Adipocyte (in vitro differentiated cells): Measurements from ENCODE around the gene TOR1AIP2.

Experiments used
- DNase-seq: peaks from one replicate; pipeline ENCODE4 v3.0.0-alpha.2; 2015; ENCODE audit warnings: low read depth
- H3K27me3 ChIP-seq: replicated peaks from 2 replicates; pipeline ENCODE4 v1.7.0; 2013; ENCODE audit warnings: mild to moderate bottlenecking, low read length, moderate library complexity; ENCODE audit not compliant: control insufficient read depth, insufficient read depth
- H3K36me3 ChIP-seq: 2 replicates; pipeline ENCODE4 v1.7.0; 2013; ENCODE audit warnings: low read length, mild to moderate bottlenecking, moderate library complexity; ENCODE audit not compliant: control insufficient read depth, insufficient read depth, severe bottlenecking
- H3K4me1 ChIP-seq: 2 replicates; pipeline ENCODE4 v1.7.0; 2013; ENCODE audit warnings: mild to moderate bottlenecking, low read length, moderate library complexity; ENCODE audit not compliant: control insufficient read depth, insufficient read depth
- H3K4me3 ChIP-seq: 2 replicates; pipeline ENCODE4 v1.7.0; 2013; ENCODE audit warnings: mild to moderate bottlenecking, low read length, moderate library complexity
- H3K9ac ChIP-seq: 2 replicates; pipeline ENCODE4 v1.7.0; 2013; ENCODE audit warnings: mild to moderate bottlenecking, low read length, moderate library complexity
- H3K9me3 ChIP-seq: 2 replicates; pipeline ENCODE4 v1.7.0; 2013; ENCODE audit warnings: mild to moderate bottlenecking, low read length, moderate library complexity; ENCODE audit not compliant: control insufficient read depth

TOR1AIP2 gene

GRCh38 chr1:179823693-179824092 lies 53.9 kb downstream of the TOR1AIP2 start:
- H3K36me3 ChIP-seq: no peaks in the 10 kb centered on the region
- H3K4me1 ChIP-seq: peaks cover 2% of the 10 kb centered on the region
- DNase-seq: no peak
- no peaks in the 10 kb centered on the region for H3K9me3 ChIP-seq
- peaks cover 9% of the 10 kb centered on the region for H3K27me3 ChIP-seq
- no peak overlapping the region for H3K9ac ChIP-seq
- no peak overlapping the region for H3K4me3 ChIP-seq

- Histone ChIP-seq H3K9ac (no peak overlapping the region), H3K27me3 (no peaks in the 10 kb centered on the region)
These were observed 55.5 kb downstream of the TOR1AIP2 start for GRCh38 chr1:179822065-179822464.

GRCh38 chr1:179821524-179821923 lies 56.1 kb downstream of the TOR1AIP2 start:
- no peak for DNase-seq
- Histone ChIP-seq H3K36me3 (no peaks in the 10 kb centered on the region), H3K4me3 (no peak overlapping the region), H3K9ac (no peak overlapping the region), H3K27me3 (no peaks in the 10 kb centered on the region), H3K9me3 (no peaks in the 10 kb centered on the region), H3K4me1 (peaks cover 17% of the 10 kb centered on the region)

More at GRCh38 chr1:179822065-179822464, 55.5 kb downstream of the TOR1AIP2 start:
- peaks cover 17% of the 10 kb centered on the region for H3K4me1 ChIP-seq
- DNase-seq: no peak
- no peaks in the 10 kb centered on the region for H3K9me3 ChIP-seq
- no peak overlapping the region for H3K4me3 ChIP-seq
- no peaks in the 10 kb centered on the region for H3K36me3 ChIP-seq

GRCh38 chr1:179820226-179820970 lies 57.2 kb downstream of the TOR1AIP2 start:
- H3K4me3 ChIP-seq: no peak overlapping the region
- no peaks in the 10 kb centered on the region for H3K36me3 ChIP-seq
- no peak for DNase-seq
- H3K4me1 ChIP-seq: peaks cover 27% of the 10 kb centered on the region
- no peaks in the 10 kb centered on the region for H3K9me3 ChIP-seq
- no peak overlapping the region for H3K9ac ChIP-seq
- no peaks in the 10 kb centered on the region for H3K27me3 ChIP-seq

GRCh38 chr1:179818743-179819173 lies 58.8 kb downstream of the TOR1AIP2 start:
- H3K4me3 ChIP-seq: no peak overlapping the region
- H3K9me3 ChIP-seq: no peaks in the 10 kb centered on the region
- peaks cover 7% of the 10 kb centered on the region for H3K27me3 ChIP-seq
- no peaks in the 10 kb centered on the region for H3K36me3 ChIP-seq
- peaks cover 40% of the 10 kb centered on the region for H3K4me1 ChIP-seq
- no peak overlapping the region for H3K9ac ChIP-seq
- no peak for DNase-seq

GRCh38 chr1:179818260-179818659 lies 59.3 kb downstream of the TOR1AIP2 start:
- no peak for DNase-seq

GRCh38 chr1:179817789-179818188 lies 59.8 kb downstream of the TOR1AIP2 start:
- H3K4me1 ChIP-seq: peaks cover 40% of the 10 kb centered on the region
- DNase-seq: peak; percentile 35
- H3K9ac ChIP-seq: no peak overlapping the region
- H3K4me3 ChIP-seq: no peak overlapping the region
- no peaks in the 10 kb centered on the region for H3K9me3 ChIP-seq
- peaks cover 15% of the 10 kb centered on the region for H3K27me3 ChIP-seq
- H3K36me3 ChIP-seq: no peaks in the 10 kb centered on the region

More at GRCh38 chr1:179818260-179818659, 59.3 kb downstream of the TOR1AIP2 start:
- H3K9ac ChIP-seq: no peak overlapping the region
- H3K27me3 ChIP-seq: peaks cover 12% of the 10 kb centered on the region
- H3K4me3 ChIP-seq: no peak overlapping the region
- no peaks in the 10 kb centered on the region for H3K9me3 ChIP-seq
- H3K4me1 ChIP-seq: peaks cover 40% of the 10 kb centered on the region
- H3K36me3 ChIP-seq: no peaks in the 10 kb centered on the region

GRCh38 chr1:179817056-179817455 lies 60.5 kb downstream of the TOR1AIP2 start:
- Histone ChIP-seq H3K27me3 (peaks cover 22% of the 10 kb centered on the region), H3K4me3 (no peak overlapping the region), H3K36me3 (no peaks in the 10 kb centered on the region), H3K4me1 (peaks cover 40% of the 10 kb centered on the region), H3K9me3 (no peaks in the 10 kb centered on the region), H3K9ac (no peak overlapping the region)
- DNase-seq: no peak

GRCh38 chr1:179816196-179816960 lies 61.2 kb downstream of the TOR1AIP2 start:
- no peaks in the 10 kb centered on the region for H3K36me3 ChIP-seq
- no peak overlapping the region for H3K9ac ChIP-seq
- H3K4me1 ChIP-seq: peaks cover 40% of the 10 kb centered on the region
- H3K9me3 ChIP-seq: no peaks in the 10 kb centered on the region
- H3K27me3 ChIP-seq: peaks cover 29% of the 10 kb centered on the region
- H3K4me3 ChIP-seq: no peak overlapping the region
- DNase-seq: no peak

GRCh38 chr1:179815641-179816040 lies 62.0 kb downstream of the TOR1AIP2 start:
- Histone ChIP-seq H3K4me1 (peaks cover 40% of the 10 kb centered on the region), H3K9me3 (no peaks in the 10 kb centered on the region), H3K9ac (no peak overlapping the region), H3K4me3 (peak overlapping the region; percentile 74), H3K36me3 (no peaks in the 10 kb centered on the region), H3K27me3 (peaks cover 33% of the 10 kb centered on the region)
- no peak for DNase-seq

- Histone ChIP-seq H3K9me3 (no peaks in the 10 kb centered on the region), H3K4me3 (peak overlapping the region; percentile 74), H3K27me3 (peaks cover 40% of the 10 kb centered on the region), H3K36me3 (no peaks in the 10 kb centered on the region), H3K4me1 (peaks cover 40% of the 10 kb centered on the region), H3K9ac (no peak overlapping the region)
- no peak for DNase-seq
These were observed 63.1 kb downstream of the TOR1AIP2 start for GRCh38 chr1:179814546-179814838.
